Activated CD4-positive, alpha-beta T cell treated with anti-CD3 and anti-CD28 coated beads, Interleukin-2, amount 10 ng/mL, durations not matched to agents 24 days and 14 days (primary cell): ENCODE results near the gene RNF144A. TPM values are rescaled to one million over a fixed set of nuclear protein-coding genes. Genes with fewer than 3 reads are reported as not detected.

Experiments
- DNase-seq: peaks from one replicate; pipeline ENCODE4 v3.0.0; 2022
- H3K27ac Mint-ChIP-seq: one replicate; pipeline ENCODE4 v1.8.0; 2022; ENCODE audit warnings: mild to moderate bottlenecking, mixed read lengths
- H3K27me3 Mint-ChIP-seq: one replicate; pipeline ENCODE4 v1.8.0; 2022; ENCODE audit warnings: mixed read lengths
- H3K36me3 Mint-ChIP-seq: one replicate; pipeline ENCODE4 v1.8.0; 2022; ENCODE audit warnings: low read depth, mild to moderate bottlenecking, mixed read lengths
- H3K4me1 Mint-ChIP-seq: one replicate; pipeline ENCODE4 v1.8.0; 2021; ENCODE audit warnings: mixed read lengths
- H3K4me3 Mint-ChIP-seq: one replicate; pipeline ENCODE4 v1.8.0; 2022; ENCODE audit warnings: mild to moderate bottlenecking, moderate library complexity, mixed read lengths
- H3K9me3 Mint-ChIP-seq: one replicate; pipeline ENCODE4 v1.8.0; 2021; ENCODE audit warnings: mixed read lengths
- intact Hi-C: fragments of 100-400 bp; cut with micrococcal nuclease; formaldehyde crosslinking; loops from one replicate; pipeline ENCODE4 v1.15.1; 2023
- total RNA-seq: library from RNA; stranded (reverse); gene quantifications from 2 replicates; pipeline ENCODE4 v1.2.3, GENCODE V29; 2022

The RNF144A gene
- total RNA-seq, 1 donor from 2014 or later = 23.0 TPM

DNA sequence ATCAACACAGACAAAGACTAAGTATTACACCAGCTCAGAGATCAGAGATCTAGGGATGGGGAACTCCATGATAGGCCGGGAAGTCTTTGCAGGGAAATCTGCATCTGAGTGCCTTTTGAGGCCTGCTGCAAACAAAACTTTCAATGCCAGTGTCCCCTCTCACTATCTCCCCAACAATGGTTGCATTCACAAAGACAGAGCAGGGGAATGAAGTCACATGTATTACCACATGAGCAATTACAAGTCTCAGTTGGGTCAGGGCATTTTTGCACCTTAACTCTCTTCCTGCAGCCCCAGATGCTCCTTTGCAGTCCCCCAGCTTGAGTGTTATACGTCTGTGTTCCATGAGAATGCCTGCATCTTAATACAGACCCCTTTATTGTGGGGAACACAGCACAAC, 1.8 kb upstream of the RNF144A start:
- no peak overlapping the region for H3K27ac Mint-ChIP-seq
- peaks cover 3% of the 10 kb centered on the region for H3K27me3 Mint-ChIP-seq
- intact Hi-C loops = loop anchor here (5.0 kb wide), 1 partner anchor 97 kb away; no protein-coding TSS in a partner anchor
- peaks cover 15% of the 10 kb centered on the region for H3K36me3 Mint-ChIP-seq
- H3K9me3 Mint-ChIP-seq = no peaks in the 10 kb centered on the region
- H3K4me1 Mint-ChIP-seq = peaks cover 66% of the 10 kb centered on the region
- H3K4me3 Mint-ChIP-seq = no peak overlapping the region
- DNase-seq = peak; percentile 56

DNA sequence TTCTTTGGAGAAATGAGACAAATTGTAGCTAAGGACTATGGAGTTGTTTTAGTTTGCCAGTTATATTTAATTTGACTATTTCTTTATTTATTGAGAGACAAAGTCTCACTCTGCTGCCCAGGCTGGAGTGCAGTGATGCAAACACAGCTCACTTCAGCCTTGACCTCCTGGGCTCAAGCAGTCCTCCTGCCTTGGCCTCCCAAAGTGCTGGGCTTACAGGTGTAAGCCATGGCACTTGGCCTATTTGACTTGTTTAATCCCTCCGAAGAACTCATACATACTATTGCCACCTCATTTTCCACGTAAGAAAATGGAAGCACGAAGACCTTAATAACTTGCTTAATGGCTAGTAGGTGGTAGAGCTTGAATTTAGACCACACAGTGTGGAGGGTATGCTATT, 988 bp upstream of the RNF144A start:
- Mint-ChIP-seq H3K27ac (peak overlapping the region; percentile 62), H3K27me3 (peaks cover 3% of the 10 kb centered on the region), H3K4me3 (peak overlapping the region; percentile 78), H3K4me1 (peaks cover 58% of the 10 kb centered on the region), H3K36me3 (peaks cover 14% of the 10 kb centered on the region), H3K9me3 (no peaks in the 10 kb centered on the region)
- peak; percentile 55 for DNase-seq
- intact Hi-C loops = loop anchor here (2.0 to 5.0 kb wide), 2 partner anchors 39 to 96 kb away; partner anchors contain the start of gene RSAD2

DNA sequence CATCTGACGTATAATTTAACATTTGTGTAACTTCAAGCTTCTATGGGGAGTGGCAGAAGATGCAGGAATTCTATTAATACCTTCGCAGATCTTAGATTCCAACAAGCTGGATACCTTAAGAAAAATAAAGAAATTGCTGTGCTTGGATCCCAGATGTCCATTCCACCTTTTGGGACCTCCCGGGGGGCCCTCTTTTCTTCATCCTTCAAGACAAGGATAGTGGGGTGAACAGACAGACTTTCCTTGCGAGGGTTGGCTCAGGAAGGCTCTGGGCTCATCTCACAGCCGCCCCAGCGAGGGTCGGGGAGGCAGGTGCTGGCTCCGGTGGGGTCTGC, 509 bp upstream of the RNF144A start:
- peaks cover 56% of the 10 kb centered on the region for H3K4me1 Mint-ChIP-seq
- H3K9me3 Mint-ChIP-seq = no peaks in the 10 kb centered on the region
- peaks cover 3% of the 10 kb centered on the region for H3K27me3 Mint-ChIP-seq
- H3K4me3 Mint-ChIP-seq = peak overlapping the region; percentile 78
- peak overlapping the region; percentile 80 for H3K27ac Mint-ChIP-seq
- H3K36me3 Mint-ChIP-seq = peaks cover 14% of the 10 kb centered on the region
- no peak for DNase-seq
- intact Hi-C loops = loop anchor here (2.0 to 5.0 kb wide), 2 partner anchors 40 to 96 kb away; partner anchors contain the start of gene RSAD2

DNA sequence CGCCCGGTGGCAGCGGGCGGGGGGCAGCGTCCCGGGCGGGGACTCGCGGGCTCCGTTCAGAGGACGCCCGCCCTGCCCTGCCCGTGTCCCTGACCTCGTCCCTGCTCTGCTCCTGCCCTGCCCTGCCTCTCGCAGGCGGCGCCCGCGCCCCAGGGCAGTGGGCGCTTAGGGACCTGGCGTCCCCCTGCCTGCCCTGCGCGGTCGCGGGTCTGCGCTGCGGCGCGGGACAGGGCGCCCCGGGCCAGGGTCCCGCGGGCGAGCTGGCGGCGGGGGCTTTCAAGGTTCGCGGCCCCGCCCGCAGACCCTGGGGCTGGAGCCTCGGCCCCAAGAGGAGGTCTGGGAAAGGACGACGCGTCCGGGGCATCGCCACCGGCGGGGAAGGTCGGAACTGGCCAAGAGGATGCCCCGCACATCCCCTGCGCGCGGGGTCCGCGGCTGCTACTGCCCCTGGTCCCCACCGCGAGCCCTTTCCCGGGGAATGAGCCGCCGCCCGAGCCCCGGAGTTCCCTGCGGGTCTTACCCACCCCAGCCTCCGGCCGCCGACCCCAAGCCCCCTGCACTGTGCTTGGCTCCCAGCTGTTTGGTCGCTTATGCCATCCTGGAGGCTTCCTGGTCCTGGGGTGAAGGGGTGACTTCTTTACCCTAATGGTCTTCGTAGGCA, 679 bp downstream of the RNF144A start:
- no peaks in the 10 kb centered on the region for H3K9me3 Mint-ChIP-seq
- H3K36me3 Mint-ChIP-seq = peaks cover 11% of the 10 kb centered on the region
- DNase-seq = peak; percentile 72
- peak overlapping the region; percentile 46 for H3K27ac Mint-ChIP-seq
- intact Hi-C loops = loop anchor here (2.0 to 5.0 kb wide), 2 partner anchors 41 to 94 kb away; partner anchors contain the start of gene RSAD2
- H3K4me1 Mint-ChIP-seq = peaks cover 56% of the 10 kb centered on the region
- peak overlapping the region; percentile 80 for H3K4me3 Mint-ChIP-seq
- peaks cover 3% of the 10 kb centered on the region for H3K27me3 Mint-ChIP-seq

DNA sequence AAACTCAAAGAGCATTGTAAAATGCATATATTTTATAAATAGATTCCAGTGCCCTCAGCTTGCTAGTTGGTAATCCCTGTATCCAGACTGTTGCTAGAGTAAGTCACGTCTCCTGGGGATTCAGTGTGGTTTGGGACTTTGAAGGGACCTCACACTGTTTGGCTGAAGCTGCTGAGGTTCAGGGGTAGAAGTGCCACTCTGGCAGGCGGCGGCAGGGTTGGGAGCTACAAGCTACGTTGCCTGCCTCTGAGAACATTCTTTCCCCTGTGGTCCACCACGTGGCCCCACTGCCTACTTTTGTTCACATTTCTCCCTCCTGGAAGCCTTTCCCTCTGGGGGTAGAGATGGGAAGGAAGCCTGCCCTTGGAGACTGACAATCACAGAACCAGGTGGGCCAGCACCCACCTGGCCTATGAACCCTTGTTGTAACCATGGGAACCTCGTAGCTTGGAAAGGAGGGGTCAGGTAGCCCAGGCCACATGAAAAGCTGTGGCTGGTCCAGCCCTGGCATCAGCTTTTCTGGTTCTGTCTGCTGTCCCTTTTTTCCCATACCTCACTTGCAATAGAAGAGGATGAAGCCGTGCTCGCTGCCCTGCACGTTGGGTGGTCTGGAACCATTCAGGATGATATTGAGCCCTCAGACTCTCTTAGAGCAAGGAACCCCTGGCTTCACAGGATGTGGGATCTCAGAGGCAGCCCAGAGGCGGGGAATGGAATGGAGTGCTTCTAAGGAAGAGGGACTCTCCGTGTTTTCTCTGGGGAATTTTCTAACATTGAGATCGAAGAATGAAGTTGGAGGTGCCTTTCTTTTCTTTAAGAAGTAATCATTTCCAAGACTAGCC, 2.9 kb downstream of the RNF144A start:
- Mint-ChIP-seq H3K9me3 (no peaks in the 10 kb centered on the region), H3K4me3 (peak overlapping the region; percentile 35)
- intact Hi-C loops = loop anchor here (5.0 kb wide), 1 partner anchor 92 kb away; no protein-coding TSS in a partner anchor

DNA sequence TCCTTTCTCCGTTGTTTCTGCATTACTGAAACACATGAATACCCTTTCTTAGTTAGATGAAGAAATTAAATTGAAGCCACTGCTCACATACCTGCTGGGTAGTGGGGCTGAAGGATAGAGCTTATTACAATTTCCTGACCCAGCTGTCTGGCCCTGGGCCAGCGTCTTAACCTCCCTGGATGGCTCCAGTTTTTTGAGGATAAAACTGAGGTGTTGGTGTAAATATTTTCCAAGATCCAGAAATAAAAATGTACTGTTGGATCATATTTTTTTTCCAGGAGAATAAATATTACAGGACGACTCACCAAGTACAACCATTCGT, 3.5 kb downstream of the RNF144A start:
- Mint-ChIP-seq H3K9me3 (no peaks in the 10 kb centered on the region), H3K4me1 (peaks cover 52% of the 10 kb centered on the region), H3K27ac (peak overlapping the region; percentile 19), H3K36me3 (peaks cover 24% of the 10 kb centered on the region), H3K4me3 (no peak overlapping the region), H3K27me3 (no peaks in the 10 kb centered on the region)
- no peak for DNase-seq
- intact Hi-C loops = no loop called here

More for the DNA sequence above, 2.9 kb downstream of the RNF144A start:
- H3K27ac Mint-ChIP-seq = peak overlapping the region; percentile 19
- H3K4me1 Mint-ChIP-seq = peaks cover 53% of the 10 kb centered on the region
- DNase-seq = peak; percentile 51
- H3K27me3 Mint-ChIP-seq = no peaks in the 10 kb centered on the region
- H3K36me3 Mint-ChIP-seq = peaks cover 20% of the 10 kb centered on the region

DNA sequence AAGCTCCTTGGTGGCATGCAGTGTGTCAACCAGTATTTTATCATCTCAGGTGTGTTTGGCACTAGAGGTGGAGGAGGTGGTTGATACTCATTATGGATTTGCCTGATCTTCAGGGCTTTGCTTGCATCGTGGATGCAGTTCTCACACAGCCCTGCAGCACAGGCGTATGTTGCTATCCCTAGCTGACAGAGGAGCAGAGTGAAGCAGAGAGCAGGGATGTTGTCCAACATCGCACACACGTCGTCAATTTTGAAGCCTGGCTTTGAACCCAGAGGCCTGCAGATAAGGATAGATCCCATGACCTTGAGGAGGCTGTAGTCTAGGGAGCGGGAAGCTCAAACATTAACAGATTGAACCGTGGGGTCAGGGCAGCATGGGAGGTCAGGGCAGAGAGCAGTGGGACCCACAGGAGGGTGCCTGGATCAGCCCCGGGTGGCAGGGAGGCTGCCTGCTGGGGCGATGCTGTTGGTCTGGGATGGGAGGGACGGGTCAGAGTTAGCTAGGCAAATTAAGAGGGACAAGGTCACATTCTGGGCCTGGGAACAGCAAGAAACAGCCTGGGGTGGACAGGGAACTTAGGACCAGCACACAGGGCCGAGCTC, 4.2 kb downstream of the RNF144A start:
- peak; percentile 54 for DNase-seq
- H3K9me3 Mint-ChIP-seq = peaks cover 4% of the 10 kb centered on the region
- H3K27ac Mint-ChIP-seq = no peak overlapping the region
- intact Hi-C loops = no loop called here
- no peak overlapping the region for H3K4me3 Mint-ChIP-seq
- peaks cover 29% of the 10 kb centered on the region for H3K36me3 Mint-ChIP-seq
- H3K4me1 Mint-ChIP-seq = peaks cover 47% of the 10 kb centered on the region
- H3K27me3 Mint-ChIP-seq = no peaks in the 10 kb centered on the region

DNA sequence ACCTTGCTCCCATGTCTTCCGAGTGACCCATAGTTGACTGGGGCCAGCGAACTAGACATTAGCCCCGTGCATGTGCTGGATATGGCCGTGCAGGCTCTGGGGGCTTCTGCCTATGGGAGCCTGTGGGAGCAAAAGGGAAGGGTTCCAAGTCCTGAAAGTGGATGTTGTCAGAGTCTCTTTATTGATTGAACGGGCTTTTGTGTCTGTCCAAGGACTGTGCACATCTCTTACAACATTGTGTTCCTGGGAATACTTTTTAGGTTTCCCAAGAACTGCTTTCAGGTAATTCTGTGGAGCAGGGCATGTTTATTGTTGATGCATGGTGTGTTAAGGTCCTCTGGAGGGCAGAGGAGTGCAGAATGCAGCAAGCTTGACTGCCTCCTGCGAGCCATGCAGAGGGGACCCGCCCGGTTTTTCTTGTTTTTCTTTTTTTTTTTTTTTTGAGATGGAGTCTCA, 5.0 kb downstream of the RNF144A start:
- DNase-seq = peak; percentile 61
- Mint-ChIP-seq H3K9me3 (peaks cover 4% of the 10 kb centered on the region), H3K36me3 (peaks cover 38% of the 10 kb centered on the region), H3K27me3 (no peaks in the 10 kb centered on the region), H3K4me1 (peaks cover 44% of the 10 kb centered on the region), H3K4me3 (no peak overlapping the region), H3K27ac (no peak overlapping the region)
- intact Hi-C loops = no loop called here

DNA sequence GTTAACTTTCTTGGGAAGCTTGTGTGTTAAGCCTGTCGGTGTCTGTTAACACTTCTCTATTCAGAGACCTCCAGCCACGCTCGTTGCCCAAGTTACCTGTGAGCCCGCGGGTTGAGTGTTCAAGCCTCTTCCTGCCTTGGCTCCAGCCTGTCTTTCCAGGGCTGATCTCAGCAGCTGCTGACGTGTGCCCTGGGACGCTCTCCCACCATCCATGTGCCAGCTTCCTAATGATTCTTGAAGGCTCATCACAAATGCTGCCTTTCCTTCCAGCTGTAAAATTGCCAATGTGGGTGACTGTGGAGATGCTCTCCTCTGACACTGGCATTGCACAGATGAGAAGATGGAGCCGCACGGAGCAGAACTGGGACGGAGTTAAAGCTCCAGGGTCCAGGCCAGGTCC, 6.1 kb downstream of the RNF144A start:
- no peak overlapping the region for H3K4me3 Mint-ChIP-seq
- peak; percentile 33 for DNase-seq
- no peaks in the 10 kb centered on the region for H3K27me3 Mint-ChIP-seq
- peaks cover 46% of the 10 kb centered on the region for H3K4me1 Mint-ChIP-seq
- intact Hi-C loops = no loop called here
- H3K9me3 Mint-ChIP-seq = peaks cover 7% of the 10 kb centered on the region
- H3K36me3 Mint-ChIP-seq = peaks cover 48% of the 10 kb centered on the region
- no peak overlapping the region for H3K27ac Mint-ChIP-seq

- Mint-ChIP-seq H3K27me3 (no peaks in the 10 kb centered on the region), H3K9me3 (peaks cover 8% of the 10 kb centered on the region), H3K27ac (peak overlapping the region; percentile 4), H3K36me3 (peaks cover 51% of the 10 kb centered on the region), H3K4me1 (peaks cover 47% of the 10 kb centered on the region), H3K4me3 (no peak overlapping the region)
- intact Hi-C loops = no loop called here
- DNase-seq = peak; percentile 54
Measured at GRCh38 chr2:6924101-6924923, 7.1 kb downstream of the RNF144A start.

- peaks cover 52% of the 10 kb centered on the region for H3K36me3 Mint-ChIP-seq
- no peaks in the 10 kb centered on the region for H3K27me3 Mint-ChIP-seq
- DNase-seq = peak; percentile 49
- no peak overlapping the region for H3K27ac Mint-ChIP-seq
- intact Hi-C loops = no loop called here
- H3K4me3 Mint-ChIP-seq = no peak overlapping the region
- H3K9me3 Mint-ChIP-seq = peaks cover 8% of the 10 kb centered on the region
- peaks cover 46% of the 10 kb centered on the region for H3K4me1 Mint-ChIP-seq
Measured at GRCh38 chr2:6924924-6925409, 7.8 kb downstream of the RNF144A start.

- Mint-ChIP-seq H3K27me3 (no peaks in the 10 kb centered on the region), H3K4me3 (no peak overlapping the region), H3K27ac (no peak overlapping the region), H3K4me1 (peaks cover 44% of the 10 kb centered on the region), H3K36me3 (peaks cover 53% of the 10 kb centered on the region), H3K9me3 (peaks cover 8% of the 10 kb centered on the region)
- intact Hi-C loops = no loop called here
- peak; percentile 53 for DNase-seq
Measured at GRCh38 chr2:6926071-6926732, 9.0 kb downstream of the RNF144A start.

DNA sequence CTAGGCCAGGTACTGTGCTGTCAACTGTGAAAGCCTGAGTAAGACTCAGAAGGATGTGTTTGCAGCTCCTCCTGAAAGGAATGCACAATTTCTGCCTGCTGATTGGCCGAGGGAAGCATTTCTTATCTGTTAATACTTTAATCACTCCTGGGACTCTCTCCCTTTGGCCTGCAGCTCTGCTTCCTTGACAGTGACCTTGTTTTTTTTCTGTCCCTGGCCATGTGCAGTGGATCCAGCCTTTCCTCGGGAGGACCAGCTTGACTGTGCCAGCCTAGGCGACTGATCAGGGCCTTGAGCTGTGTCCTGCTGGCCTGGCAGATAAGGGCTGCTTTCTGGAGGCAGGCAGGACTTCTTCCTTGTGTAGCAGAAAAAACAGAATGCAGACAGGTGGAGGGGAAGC, 10.0 kb downstream of the RNF144A start:
- intact Hi-C loops = no loop called here
- Mint-ChIP-seq H3K27me3 (no peaks in the 10 kb centered on the region), H3K4me1 (peaks cover 36% of the 10 kb centered on the region), H3K36me3 (peaks cover 58% of the 10 kb centered on the region), H3K27ac (no peak overlapping the region), H3K9me3 (peaks cover 14% of the 10 kb centered on the region), H3K4me3 (no peak overlapping the region)
- DNase-seq = peak; percentile 34
